ENCODE data around the gene FOXR1. TPM values are rescaled to one million over a fixed set of nuclear protein-coding genes. Genes with fewer than 3 reads are reported as not detected.

The FOXR1 gene, protein sequence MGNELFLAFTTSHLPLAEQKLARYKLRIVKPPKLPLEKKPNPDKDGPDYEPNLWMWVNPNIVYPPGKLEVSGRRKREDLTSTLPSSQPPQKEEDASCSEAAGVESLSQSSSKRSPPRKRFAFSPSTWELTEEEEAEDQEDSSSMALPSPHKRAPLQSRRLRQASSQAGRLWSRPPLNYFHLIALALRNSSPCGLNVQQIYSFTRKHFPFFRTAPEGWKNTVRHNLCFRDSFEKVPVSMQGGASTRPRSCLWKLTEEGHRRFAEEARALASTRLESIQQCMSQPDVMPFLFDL
- total RNA-seq, result not detected

DNA sequence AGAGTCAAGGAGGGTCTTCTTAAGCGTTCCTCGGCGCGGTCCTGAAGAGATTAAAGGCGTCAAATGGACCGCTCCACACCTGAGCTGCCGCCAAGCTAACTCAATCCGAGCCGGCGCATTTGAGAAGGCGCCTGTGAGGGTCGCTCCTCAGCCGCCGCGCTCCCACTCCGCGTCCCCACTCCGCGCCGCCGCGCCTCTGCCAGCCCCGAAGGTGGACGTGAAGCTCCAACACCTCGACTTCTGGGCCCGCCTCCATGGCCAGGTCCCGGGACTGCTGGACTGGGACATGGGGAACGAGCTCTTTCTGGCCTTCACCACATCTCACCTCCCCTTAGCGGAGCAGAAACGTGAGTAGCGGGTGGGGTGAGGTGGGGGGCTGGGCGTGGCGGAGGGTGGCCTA, at the start of gene FOXR1:
TSS of gene FOXR1 (plus strand) at position 116 of the 400 bp plus-strand sequence. CDS start at position 287, 171 bp downstream.
- TF ChIP-seq, protein P1, sequence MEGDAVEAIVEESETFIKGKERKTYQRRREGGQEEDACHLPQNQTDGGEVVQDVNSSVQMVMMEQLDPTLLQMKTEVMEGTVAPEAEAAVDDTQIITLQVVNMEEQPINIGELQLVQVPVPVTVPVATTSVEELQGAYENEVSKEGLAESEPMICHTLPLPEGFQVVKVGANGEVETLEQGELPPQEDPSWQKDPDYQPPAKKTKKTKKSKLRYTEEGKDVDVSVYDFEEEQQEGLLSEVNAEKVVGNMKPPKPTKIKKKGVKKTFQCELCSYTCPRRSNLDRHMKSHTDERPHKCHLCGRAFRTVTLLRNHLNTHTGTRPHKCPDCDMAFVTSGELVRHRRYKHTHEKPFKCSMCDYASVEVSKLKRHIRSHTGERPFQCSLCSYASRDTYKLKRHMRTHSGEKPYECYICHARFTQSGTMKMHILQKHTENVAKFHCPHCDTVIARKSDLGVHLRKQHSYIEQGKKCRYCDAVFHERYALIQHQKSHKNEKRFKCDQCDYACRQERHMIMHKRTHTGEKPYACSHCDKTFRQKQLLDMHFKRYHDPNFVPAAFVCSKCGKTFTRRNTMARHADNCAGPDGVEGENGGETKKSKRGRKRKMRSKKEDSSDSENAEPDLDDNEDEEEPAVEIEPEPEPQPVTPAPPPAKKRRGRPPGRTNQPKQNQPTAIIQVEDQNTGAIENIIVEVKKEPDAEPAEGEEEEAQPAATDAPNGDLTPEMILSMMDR (IDR thresholded peaks at IDR 0.05; ENCODE audit: low read depth), result no peak

DNA sequence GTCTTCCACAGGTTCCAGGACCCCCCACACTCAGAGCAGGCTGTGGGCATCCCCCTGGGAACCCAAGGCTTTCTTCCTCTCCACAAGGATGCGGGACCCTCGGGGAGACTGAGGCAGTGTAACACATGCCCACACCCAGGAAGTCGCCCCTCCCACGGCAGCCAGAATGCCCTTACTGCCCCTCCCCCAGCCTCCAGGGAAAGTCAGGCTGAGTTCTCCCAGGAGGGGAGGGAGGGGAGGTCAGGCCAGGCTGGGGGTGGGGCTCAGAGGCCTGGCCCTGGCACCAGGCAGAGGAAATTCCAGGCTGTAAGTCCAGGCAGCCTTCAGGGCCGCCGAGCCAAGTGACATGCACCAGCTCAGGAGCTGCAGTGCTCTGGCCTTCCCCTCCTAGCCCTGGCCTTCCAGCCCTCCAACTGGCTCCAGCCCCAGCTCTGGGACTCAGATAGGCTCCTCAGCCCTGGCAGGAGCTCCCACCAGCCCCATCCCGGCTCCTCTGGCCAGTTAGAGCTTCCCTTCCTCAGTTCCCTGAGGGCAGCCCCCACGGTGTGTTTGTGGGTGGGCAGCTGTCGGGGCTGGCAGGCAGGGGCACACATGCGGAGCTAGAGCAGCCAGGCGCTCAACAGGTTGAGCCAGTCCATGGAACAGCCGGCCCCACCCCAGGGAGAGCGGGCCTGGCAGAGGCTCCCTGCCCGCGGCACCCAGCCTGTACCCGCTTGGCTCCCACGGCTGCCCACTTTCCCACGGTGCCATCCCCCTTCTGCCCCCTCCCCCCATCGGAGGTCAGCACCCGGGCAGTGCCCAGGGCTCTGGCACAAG, 49.4 kb upstream of the FOXR1 start:
- TF ChIP-seq, protein P1 (IDR thresholded peaks at IDR 0.05; ENCODE audit: low read depth), result no peak

DNA sequence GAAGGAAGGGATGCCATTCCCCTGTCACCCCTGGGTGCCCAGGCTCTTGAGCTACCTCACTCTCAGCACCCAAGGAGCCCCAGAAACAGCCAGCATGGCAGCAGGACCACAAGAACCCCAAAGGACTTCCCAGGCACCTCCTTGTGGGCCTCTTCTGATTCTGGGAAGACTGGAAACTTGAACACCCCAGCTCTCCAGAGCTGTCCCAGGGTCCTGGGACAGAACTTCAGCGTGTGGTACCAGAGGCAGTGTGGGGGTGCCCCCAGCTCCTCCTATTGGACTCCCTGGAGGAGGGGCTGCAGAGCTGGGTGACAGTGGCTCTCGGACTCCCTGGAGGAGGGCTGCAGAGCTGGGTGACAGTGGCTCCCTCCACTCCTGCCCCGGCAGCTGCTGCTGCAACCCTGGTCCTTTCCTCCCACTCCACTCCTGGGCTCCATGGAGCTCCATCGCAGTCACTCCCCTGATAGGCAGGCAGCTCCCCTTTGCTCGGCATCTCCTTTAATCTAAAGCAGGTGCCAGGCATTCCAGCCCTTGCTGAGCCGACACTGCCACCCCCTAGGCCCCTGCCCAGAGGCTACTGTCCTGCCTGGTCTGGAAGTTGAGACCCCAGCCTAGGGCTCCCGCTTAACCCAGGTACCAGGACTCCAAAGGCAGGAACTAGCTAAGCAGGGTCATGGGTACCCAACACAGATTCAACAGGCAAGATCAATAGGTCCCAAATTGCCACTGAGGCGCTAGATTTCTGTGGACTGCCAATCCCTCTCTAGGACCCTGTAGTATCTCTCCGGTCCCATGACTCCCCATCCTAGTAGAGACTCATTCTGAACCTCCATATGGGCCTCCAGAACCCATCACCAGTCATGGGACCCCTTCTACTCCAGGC, 48.6 kb upstream of the FOXR1 start:
- TF ChIP-seq, protein P1 (IDR thresholded peaks at IDR 0.05; ENCODE audit: low read depth), result no peak

DNA sequence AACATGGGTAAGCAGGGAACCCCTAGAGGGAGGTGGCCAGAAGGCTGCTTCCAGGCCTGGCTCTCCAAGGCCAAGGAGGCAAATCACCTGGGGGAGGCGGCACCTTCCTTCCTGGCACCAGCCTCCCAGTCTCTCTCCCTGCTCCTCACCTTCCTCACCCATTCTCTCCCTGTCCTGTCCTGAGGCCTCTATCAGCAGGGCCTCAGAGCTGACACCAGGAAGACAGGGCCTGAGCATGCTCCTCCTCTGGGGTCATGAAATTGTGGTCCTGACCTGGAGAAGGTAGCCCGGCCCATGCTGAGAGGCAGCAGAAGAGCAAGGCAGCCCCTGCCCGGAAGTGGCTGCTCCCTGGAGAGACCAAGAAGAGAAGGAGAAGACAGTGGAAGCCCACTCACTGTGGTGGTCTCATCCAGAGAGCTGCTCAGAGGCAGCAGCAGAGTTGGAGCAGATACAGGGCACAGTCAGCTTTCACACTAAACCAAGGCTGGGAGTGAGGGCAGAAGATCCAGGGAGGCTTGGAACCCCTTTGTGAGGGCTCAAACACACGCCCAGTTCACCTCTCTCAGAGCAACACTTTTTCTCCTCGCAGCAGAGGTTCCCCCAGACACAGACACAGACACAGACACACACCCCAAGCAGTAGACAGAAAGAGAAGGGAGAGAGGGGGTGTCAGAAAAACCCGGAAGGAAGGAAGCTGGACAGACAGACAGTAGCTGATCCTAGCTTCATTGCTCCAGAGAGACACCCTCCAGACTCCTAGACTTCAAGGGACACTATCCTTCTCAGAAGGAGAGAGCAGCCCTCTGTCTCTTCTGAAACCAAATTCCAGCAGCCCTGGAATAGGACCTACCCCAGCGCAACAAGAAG, 47.6 kb upstream of the FOXR1 start:
- TF ChIP-seq, protein P1 (IDR thresholded peaks at IDR 0.05; ENCODE audit: low read depth), result no peak

DNA sequence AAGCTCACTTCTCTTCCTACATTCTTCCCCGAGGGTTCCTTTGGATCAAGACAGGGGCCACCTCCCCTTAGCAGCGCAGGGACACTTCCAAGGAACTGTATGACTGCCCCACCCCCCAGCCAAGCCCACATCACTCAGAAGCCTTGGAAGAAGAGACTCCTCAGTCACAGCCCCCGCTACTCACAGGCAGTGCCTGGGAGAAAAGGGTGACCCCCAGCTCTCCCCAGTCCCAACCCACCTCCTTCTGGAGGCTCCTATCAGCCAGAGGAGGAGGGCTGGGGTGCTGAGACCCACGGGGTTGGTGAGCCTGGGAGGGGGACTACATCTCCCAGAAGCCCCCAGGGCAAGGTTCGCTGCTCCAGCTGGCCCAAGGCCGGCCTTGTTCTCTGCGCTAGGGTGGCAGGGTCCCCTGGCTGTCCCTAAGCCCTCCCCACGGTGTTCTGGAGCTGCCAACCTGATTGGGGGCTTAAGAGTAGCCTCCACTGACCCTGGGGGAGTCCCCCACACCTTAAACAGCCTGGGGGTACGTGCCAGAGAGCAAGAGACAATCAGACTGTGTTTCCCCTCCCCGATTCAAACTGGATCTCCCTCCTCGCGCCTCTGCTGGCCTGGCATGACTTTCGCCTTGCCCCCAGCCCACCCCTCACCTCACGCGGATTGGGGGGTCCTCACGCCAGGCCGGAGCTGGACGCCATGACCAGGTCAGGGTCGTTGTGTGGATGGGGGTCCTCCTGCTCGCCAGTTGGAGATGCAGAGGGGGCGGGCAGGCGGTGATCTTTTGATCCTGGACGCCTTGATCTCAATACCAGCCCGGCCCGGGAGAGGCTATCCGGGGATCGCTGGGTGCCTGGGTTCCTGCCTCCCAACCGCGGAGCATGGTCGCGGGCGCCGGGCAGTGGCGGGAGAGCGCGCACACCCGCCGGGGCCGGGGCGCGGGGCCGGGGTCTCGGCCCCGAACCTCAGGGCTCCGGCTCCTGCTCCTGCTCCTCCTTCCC, 46.7 kb upstream of the FOXR1 start:
- TF ChIP-seq, protein P1 (IDR thresholded peaks at IDR 0.05; ENCODE audit: low read depth), result no peak
